Panc1 (cell line): ENCODE results near the gene NELFE. TPM values are rescaled to one million over a fixed set of nuclear protein-coding genes. Genes with fewer than 3 reads are reported as not detected.
A peak's percentile ranks its signal among the peaks of the same experiment; 100 is the strongest.
"Not testable (repeated sequence)": the region's sequence is repeated elsewhere in the genome, so short reads cannot be mapped to it uniquely, and the experiment has no call there.

ENCODE experiments used
- ATAC-seq: fragments of 200-7000 bp; cut with Tn5 transposase; 2 replicates; pipeline ENCODE4 v1.9.1; 2020; ENCODE audit warnings: mild to moderate bottlenecking, moderate library complexity
- BruUV-seq: library from RNA; stranded (reverse); fragments of 400-500 nt; replicated peaks from 2 replicates; lab custom pipeline; 2021; lab: Mats Ljungman, UMichigan
- CTCF ChIA-PET: fragments of 300-600 bp; sonication (Branson Sonifier 250); formaldehyde crosslinking; loops from one replicate; lab custom pipeline; 2022; ENCODE audit warnings: antibody characterized with exemption; lab: Charles Lee
- POLR2A ChIA-PET: fragments of 300-600 bp; sonication (Branson Sonifier 250); formaldehyde crosslinking; loops from one replicate; lab custom pipeline; 2022; ENCODE audit warnings: antibody characterized with exemption; lab: Charles Lee
- DNase-seq: peaks from one replicate; pipeline ENCODE4 v3.0.0-alpha.2; 2010; ENCODE audit warnings: low read depth, low spot score
- H3K27ac ChIP-seq: 2 replicates; pipeline ENCODE4 v1.5.1; 2011; ENCODE audit warnings: mild to moderate bottlenecking, low read length, inconsistent platforms
- H3K27me3 ChIP-seq: fragments of 200-500 bp; sonication (Bioruptor generic); 2 replicates; pipeline ENCODE4 v1.6.0; 2014; ENCODE audit warnings: low read length, inconsistent platforms; ENCODE audit not compliant: control insufficient read depth, insufficient read depth
- H3K36me3 ChIP-seq: fragments of 200-500 bp; sonication (Bioruptor generic); 2 replicates; pipeline ENCODE4 v1.5.1; 2014; ENCODE audit warnings: inconsistent platforms, mild to moderate bottlenecking, low read length, moderate library complexity; ENCODE audit not compliant: control insufficient read depth, insufficient read depth
- H3K4me1 ChIP-seq: 2 replicates; pipeline ENCODE4 v1.5.1; 2011; ENCODE audit warnings: inconsistent platforms, mild to moderate bottlenecking, low read length, moderate library complexity; ENCODE audit not compliant: control insufficient read depth, insufficient read depth
- H3K4me3 ChIP-seq, 2 experiments: 2 replicates each; pipeline ENCODE4 v1.5.1; 2011 to 2012; ENCODE audit warnings: low read depth in 2 of 2, low read length in 2 of 2, mild to moderate bottlenecking in 2 of 2, inconsistent platforms in 1 of 2, moderate library complexity in 1 of 2
- H3K9me3 ChIP-seq: fragments of 200-500 bp; sonication (Bioruptor generic); 2 replicates; pipeline ENCODE4 v1.5.1; 2014; ENCODE audit warnings: low read depth, mild to moderate bottlenecking, inconsistent platforms, low read length, moderate library complexity; ENCODE audit not compliant: control insufficient read depth, insufficient read depth
- POLR2AphosphoS5 ChIP-seq: IDR thresholded peaks from 2 replicates; pipeline ENCODE4 v1.6.1; 2012; ENCODE audit warnings: mild to moderate bottlenecking, low read depth, low read length, moderate library complexity
- SIN3A ChIP-seq: IDR thresholded peaks from 2 replicates; pipeline ENCODE4 v1.6.1; 2012; ENCODE audit warnings: low read depth, mild to moderate bottlenecking, low read length, moderate library complexity, borderline replicate concordance; ENCODE audit not compliant: insufficient read depth
- TCF7L2 ChIP-seq: IDR thresholded peaks from 2 replicates; pipeline ENCODE4 v1.6.1; 2011; ENCODE audit warnings: mild to moderate bottlenecking, low read depth, low read length, inconsistent platforms
- in situ Hi-C: cut with HindIII; loops from 2 replicates; pipeline ENCODE4 v1.10.0; 2016; ENCODE audit warnings: low sequenced_read_pairs, low pct_unique_long_range_greater_than_20kb
- intact Hi-C: fragments of 100-400 bp; cut with micrococcal nuclease; formaldehyde crosslinking; loops from one replicate; pipeline ENCODE4 v1.10.0; 2022; ENCODE audit not compliant: unreplicated experiment
- total RNA-seq: library from RNA; stranded (reverse); gene quantifications from one replicate; pipeline ENCODE4 v1.2.1, GENCODE V29; 2021; ENCODE audit not compliant: unreplicated experiment
- TF ChIP-seq, protein P1 (sequence below), 2 experiments: IDR thresholded peaks; 2 replicates each; pipeline ENCODE4 v1.6.1; 2011 to 2012; ENCODE audit warnings: low read depth in 2 of 2, control low read depth in 1 of 2, low read length in 1 of 2, mild to moderate bottlenecking in 1 of 2, moderate library complexity in 1 of 2; ENCODE audit not compliant: insufficient read depth in 1 of 2
- TF ChIP-seq, protein P2 (sequence below): fragments of 450-650 bp; IDR thresholded peaks from 2 replicates; pipeline ENCODE4 v1.5.1; 2017; ENCODE audit warnings: mild to moderate bottlenecking

Gene NELFE
- total RNA-seq, 1 experiment from 2014 or later = 94.9 TPM

GRCh38 chr6:31933537-31933936 is 25.2 kb downstream of the NELFE start:
- ChIA-PET POLR2A (no interaction called here), CTCF (no interaction called here)
- Histone ChIP-seq H3K9me3 (no peaks in the 10 kb centered on the region), H3K27ac (no peak overlapping the region), H3K36me3 (no peaks in the 10 kb centered on the region), H3K27me3 (no peaks in the 10 kb centered on the region), H3K4me3 (no peak overlapping the region), H3K4me1 (no peaks in the 10 kb centered on the region; the same call in 1 of the 2 replicates)
- DNase-seq = no peak
- BruUV-seq = no TSS peak
- in situ Hi-C loops (no loop called here), intact Hi-C loops (no loop called here)
- ATAC-seq = 0 out of 2 replicates have a peak, but pooled peaks have one; percentile 48
- TF ChIP-seq, protein P1, sequence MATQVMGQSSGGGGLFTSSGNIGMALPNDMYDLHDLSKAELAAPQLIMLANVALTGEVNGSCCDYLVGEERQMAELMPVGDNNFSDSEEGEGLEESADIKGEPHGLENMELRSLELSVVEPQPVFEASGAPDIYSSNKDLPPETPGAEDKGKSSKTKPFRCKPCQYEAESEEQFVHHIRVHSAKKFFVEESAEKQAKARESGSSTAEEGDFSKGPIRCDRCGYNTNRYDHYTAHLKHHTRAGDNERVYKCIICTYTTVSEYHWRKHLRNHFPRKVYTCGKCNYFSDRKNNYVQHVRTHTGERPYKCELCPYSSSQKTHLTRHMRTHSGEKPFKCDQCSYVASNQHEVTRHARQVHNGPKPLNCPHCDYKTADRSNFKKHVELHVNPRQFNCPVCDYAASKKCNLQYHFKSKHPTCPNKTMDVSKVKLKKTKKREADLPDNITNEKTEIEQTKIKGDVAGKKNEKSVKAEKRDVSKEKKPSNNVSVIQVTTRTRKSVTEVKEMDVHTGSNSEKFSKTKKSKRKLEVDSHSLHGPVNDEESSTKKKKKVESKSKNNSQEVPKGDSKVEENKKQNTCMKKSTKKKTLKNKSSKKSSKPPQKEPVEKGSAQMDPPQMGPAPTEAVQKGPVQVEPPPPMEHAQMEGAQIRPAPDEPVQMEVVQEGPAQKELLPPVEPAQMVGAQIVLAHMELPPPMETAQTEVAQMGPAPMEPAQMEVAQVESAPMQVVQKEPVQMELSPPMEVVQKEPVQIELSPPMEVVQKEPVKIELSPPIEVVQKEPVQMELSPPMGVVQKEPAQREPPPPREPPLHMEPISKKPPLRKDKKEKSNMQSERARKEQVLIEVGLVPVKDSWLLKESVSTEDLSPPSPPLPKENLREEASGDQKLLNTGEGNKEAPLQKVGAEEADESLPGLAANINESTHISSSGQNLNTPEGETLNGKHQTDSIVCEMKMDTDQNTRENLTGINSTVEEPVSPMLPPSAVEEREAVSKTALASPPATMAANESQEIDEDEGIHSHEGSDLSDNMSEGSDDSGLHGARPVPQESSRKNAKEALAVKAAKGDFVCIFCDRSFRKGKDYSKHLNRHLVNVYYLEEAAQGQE (IDR thresholded peaks at IDR 0.05; ENCODE audit: insufficient read depth in 1 of 2, low read depth in 2 of 2, low read length in 1 of 2) = no peak
- TF ChIP-seq TCF7L2 (no peak), POLR2AphosphoS5 (no peak), SIN3A (no peak)
- TF ChIP-seq, protein P2, sequence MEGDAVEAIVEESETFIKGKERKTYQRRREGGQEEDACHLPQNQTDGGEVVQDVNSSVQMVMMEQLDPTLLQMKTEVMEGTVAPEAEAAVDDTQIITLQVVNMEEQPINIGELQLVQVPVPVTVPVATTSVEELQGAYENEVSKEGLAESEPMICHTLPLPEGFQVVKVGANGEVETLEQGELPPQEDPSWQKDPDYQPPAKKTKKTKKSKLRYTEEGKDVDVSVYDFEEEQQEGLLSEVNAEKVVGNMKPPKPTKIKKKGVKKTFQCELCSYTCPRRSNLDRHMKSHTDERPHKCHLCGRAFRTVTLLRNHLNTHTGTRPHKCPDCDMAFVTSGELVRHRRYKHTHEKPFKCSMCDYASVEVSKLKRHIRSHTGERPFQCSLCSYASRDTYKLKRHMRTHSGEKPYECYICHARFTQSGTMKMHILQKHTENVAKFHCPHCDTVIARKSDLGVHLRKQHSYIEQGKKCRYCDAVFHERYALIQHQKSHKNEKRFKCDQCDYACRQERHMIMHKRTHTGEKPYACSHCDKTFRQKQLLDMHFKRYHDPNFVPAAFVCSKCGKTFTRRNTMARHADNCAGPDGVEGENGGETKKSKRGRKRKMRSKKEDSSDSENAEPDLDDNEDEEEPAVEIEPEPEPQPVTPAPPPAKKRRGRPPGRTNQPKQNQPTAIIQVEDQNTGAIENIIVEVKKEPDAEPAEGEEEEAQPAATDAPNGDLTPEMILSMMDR = no peak

- CTCF ChIA-PET, ATAC-seq, DNase-seq: not testable (repeated sequence)
Observed at GRCh38 chr6:31932137-31932536, 26.6 kb downstream of the NELFE start.

GRCh38 chr6:31930962-31931361 is 27.8 kb downstream of the NELFE start:
- ChIA-PET CTCF (no interaction called here), POLR2A (no interaction called here)
- DNase-seq = no peak
- ATAC-seq = no peak
- Histone ChIP-seq H3K4me3 (no peak overlapping the region), H3K4me1 (no peaks in the 10 kb centered on the region; the same call in 1 of the 2 replicates), H3K9me3 (no peaks in the 10 kb centered on the region), H3K27me3 (no peaks in the 10 kb centered on the region), H3K27ac (no peak overlapping the region), H3K36me3 (no peaks in the 10 kb centered on the region)
- in situ Hi-C loops = no loop called here
- TF ChIP-seq, protein P1 (IDR thresholded peaks at IDR 0.05; ENCODE audit: insufficient read depth in 1 of 2, low read depth in 2 of 2, low read length in 1 of 2) = no peak
- no peak for TF ChIP-seq POLR2AphosphoS5
- TF ChIP-seq, protein P2 = no peak
- TF ChIP-seq SIN3A = no peak
- no peak for TF ChIP-seq TCF7L2
- no TSS peak for BruUV-seq
- intact Hi-C loops = no loop called here

More at GRCh38 chr6:31932137-31932536, 26.6 kb downstream of the NELFE start:
- POLR2A ChIA-PET, H3K27me3 ChIP-seq, H3K4me3 ChIP-seq, H3K36me3 ChIP-seq, H3K4me1 ChIP-seq, H3K27ac ChIP-seq, intact Hi-C loops, H3K9me3 ChIP-seq, BruUV-seq, in situ Hi-C loops: not testable (repeated sequence)
